ENCODE measurements around the gene GABRP.

The GABRP gene, protein sequence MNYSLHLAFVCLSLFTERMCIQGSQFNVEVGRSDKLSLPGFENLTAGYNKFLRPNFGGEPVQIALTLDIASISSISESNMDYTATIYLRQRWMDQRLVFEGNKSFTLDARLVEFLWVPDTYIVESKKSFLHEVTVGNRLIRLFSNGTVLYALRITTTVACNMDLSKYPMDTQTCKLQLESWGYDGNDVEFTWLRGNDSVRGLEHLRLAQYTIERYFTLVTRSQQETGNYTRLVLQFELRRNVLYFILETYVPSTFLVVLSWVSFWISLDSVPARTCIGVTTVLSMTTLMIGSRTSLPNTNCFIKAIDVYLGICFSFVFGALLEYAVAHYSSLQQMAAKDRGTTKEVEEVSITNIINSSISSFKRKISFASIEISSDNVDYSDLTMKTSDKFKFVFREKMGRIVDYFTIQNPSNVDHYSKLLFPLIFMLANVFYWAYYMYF

DNA sequence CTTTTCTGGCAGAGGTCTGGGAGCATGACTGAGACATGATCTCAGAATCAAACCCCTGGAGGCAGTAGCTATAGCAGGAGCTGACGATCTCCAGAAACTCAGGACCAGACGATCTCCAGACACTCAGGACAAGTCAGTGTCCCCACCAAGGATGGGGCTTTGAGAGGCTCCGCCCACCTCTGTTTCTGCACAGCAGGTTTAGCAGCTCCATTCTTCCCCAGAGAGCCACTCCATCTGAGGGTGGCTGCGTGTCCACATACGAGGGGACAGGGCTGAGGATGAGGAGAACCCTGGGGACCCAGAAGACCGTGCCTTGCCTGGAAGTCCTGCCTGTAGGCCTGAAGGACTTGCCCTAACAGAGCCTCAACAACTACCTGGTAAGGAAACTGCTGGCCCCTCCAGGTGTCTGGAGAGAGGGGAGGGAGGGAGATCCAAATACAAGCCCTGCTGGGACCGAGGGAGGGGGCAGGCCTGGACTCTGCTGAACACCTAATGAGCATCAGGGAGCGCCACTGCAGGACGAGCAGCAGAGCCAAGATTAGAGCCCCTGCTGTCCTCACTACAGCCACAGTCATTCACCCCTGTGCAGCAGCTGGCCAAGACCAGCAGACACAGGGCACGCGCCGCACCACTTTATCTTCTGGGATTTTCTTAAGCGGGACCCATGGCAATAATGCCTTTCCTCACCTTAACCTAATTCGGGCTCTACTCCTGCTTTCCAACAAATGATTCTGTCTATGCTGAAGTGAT is at the start of gene GABRP:
Gene GABRP, plus strand, starts transcription at position 228 of the 750 bp plus-strand sequence. CDS start 4,891 bp downstream, outside the sequence.
- H3K4me2 ChIP-seq (ENCODE audit: low read length) = no peak within 1 kb of the TSS
- no peaks in the 10 kb centered on the region for H3K4me1 ChIP-seq (ENCODE audit: control insufficient read depth, low read length)
- no peaks in the 10 kb centered on the region for H3K79me2 ChIP-seq (ENCODE audit: control insufficient read depth, low read length)
- H3K36me3 ChIP-seq (ENCODE audit: control insufficient read depth, low read length) = no peaks in the 10 kb centered on the region
- H3K9me2 ChIP-seq (replicated peaks; ENCODE audit: control insufficient read depth, low read length) = no peaks in the 10 kb centered on the region
- no peaks in the 10 kb centered on the region for H4K20me1 ChIP-seq (ENCODE audit: control insufficient read depth, insufficient read depth, low read depth, low read length)
- TF ChIP-seq EZH2phosphoT487 (IDR thresholded peaks at IDR 0.05; ENCODE audit: borderline replicate concordance, low read length) = no peak
- TF ChIP-seq, protein P1, sequence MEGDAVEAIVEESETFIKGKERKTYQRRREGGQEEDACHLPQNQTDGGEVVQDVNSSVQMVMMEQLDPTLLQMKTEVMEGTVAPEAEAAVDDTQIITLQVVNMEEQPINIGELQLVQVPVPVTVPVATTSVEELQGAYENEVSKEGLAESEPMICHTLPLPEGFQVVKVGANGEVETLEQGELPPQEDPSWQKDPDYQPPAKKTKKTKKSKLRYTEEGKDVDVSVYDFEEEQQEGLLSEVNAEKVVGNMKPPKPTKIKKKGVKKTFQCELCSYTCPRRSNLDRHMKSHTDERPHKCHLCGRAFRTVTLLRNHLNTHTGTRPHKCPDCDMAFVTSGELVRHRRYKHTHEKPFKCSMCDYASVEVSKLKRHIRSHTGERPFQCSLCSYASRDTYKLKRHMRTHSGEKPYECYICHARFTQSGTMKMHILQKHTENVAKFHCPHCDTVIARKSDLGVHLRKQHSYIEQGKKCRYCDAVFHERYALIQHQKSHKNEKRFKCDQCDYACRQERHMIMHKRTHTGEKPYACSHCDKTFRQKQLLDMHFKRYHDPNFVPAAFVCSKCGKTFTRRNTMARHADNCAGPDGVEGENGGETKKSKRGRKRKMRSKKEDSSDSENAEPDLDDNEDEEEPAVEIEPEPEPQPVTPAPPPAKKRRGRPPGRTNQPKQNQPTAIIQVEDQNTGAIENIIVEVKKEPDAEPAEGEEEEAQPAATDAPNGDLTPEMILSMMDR (IDR thresholded peaks at IDR 0.05; ENCODE audit: low read depth, low read length, poor library complexity, severe bottlenecking) = no peak
- H3F3A ChIP-seq (ENCODE audit: control insufficient read depth, insufficient read depth) = no peaks in the 10 kb centered on the region
- H3K27ac ChIP-seq (ENCODE audit: low read depth, low read length) = no peak within 1 kb of the TSS
- no peak within 1 kb of the TSS for H3K4me3 ChIP-seq (ENCODE audit: low read length)
- no peaks in the 10 kb centered on the region for H3K9me3 ChIP-seq (ENCODE audit: control insufficient read depth, insufficient read depth, low read length)
- no peaks in the 10 kb centered on the region for H3K27me3 ChIP-seq (ENCODE audit: control insufficient read depth, low read length)

DNA sequence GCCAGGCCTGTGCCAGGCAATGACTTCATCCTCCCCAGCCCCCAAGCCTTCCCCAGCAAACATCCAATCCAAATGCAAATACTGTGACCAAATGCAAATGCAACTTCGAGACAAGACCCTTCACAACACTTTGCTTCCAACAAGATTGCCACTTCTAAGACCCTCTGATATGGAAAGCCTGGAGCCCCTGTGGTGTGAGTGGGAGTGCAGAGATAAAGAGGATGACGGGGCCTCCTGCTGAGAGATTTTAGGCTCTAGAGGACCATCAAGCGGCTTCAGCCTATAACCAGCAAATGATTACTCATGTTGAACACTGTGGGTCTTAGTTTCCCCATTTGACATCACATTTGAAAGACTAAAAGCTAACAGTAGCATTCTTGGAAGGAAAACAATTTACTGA is 46.6 kb upstream of the GABRP start:
- Histone ChIP-seq H3K9me2 (replicated peaks; ENCODE audit: control insufficient read depth, low read length) (no peaks in the 10 kb centered on the region), H3F3A (ENCODE audit: control insufficient read depth, insufficient read depth) (no peaks in the 10 kb centered on the region), H3K79me2 (ENCODE audit: control insufficient read depth, low read length) (no peaks in the 10 kb centered on the region), H4K20me1 (ENCODE audit: control insufficient read depth, insufficient read depth, low read depth, low read length) (no peaks in the 10 kb centered on the region), H3K9me3 (ENCODE audit: control insufficient read depth, insufficient read depth, low read length) (no peaks in the 10 kb centered on the region), H3K36me3 (ENCODE audit: control insufficient read depth, low read length) (no peaks in the 10 kb centered on the region), H3K4me1 (ENCODE audit: control insufficient read depth, low read length) (no peaks in the 10 kb centered on the region), H3K27ac (ENCODE audit: low read depth, low read length) (no peak overlapping the region), H3K4me2 (ENCODE audit: low read length) (no peak overlapping the region), H3K4me3 (ENCODE audit: low read length) (no peak overlapping the region), H3K27me3 (ENCODE audit: control insufficient read depth, low read length) (no peaks in the 10 kb centered on the region)
- TF ChIP-seq, protein P1 (IDR thresholded peaks at IDR 0.05; ENCODE audit: low read depth, low read length, poor library complexity, severe bottlenecking) = no peak
- TF ChIP-seq EZH2phosphoT487 (IDR thresholded peaks at IDR 0.05; ENCODE audit: borderline replicate concordance, low read length) = no peak

DNA sequence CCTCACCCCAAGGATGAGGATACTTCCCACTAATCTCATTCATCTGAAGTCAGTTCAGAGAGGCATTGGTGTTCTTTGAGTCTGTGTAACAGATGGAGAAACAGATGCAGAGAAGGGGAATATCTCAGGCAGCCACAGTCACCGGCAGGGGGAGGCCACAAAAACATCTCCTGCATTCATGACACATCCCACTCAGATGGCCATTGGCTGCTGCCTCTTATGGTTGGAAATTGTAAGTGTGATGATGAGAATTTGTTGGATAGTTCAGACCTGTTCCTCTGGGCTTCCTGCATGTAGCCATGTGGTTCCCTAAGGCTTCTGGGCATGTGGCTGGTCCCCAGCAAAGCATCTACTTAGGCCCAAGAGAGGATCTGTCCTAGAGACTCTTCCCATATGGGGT is 45.9 kb upstream of the GABRP start:
- Histone ChIP-seq H3K27me3 (ENCODE audit: control insufficient read depth, low read length) (no peaks in the 10 kb centered on the region), H3K79me2 (ENCODE audit: control insufficient read depth, low read length) (no peaks in the 10 kb centered on the region), H3K9me2 (replicated peaks; ENCODE audit: control insufficient read depth, low read length) (no peaks in the 10 kb centered on the region)

More for the DNA sequence above, 45.9 kb upstream of the GABRP start:
- no peaks in the 10 kb centered on the region for H3F3A ChIP-seq (ENCODE audit: control insufficient read depth, insufficient read depth)
- no peak overlapping the region for H3K27ac ChIP-seq (ENCODE audit: low read depth, low read length)
- TF ChIP-seq, protein P1 (IDR thresholded peaks at IDR 0.05; ENCODE audit: low read depth, low read length, poor library complexity, severe bottlenecking) = no peak
- TF ChIP-seq EZH2phosphoT487 (IDR thresholded peaks at IDR 0.05; ENCODE audit: borderline replicate concordance, low read length) = no peak
- no peak overlapping the region for H3K4me3 ChIP-seq (ENCODE audit: low read length)
- H4K20me1 ChIP-seq (ENCODE audit: control insufficient read depth, insufficient read depth, low read depth, low read length) = no peaks in the 10 kb centered on the region
- no peaks in the 10 kb centered on the region for H3K4me1 ChIP-seq (ENCODE audit: control insufficient read depth, low read length)
- no peaks in the 10 kb centered on the region for H3K36me3 ChIP-seq (ENCODE audit: control insufficient read depth, low read length)
- no peaks in the 10 kb centered on the region for H3K9me3 ChIP-seq (ENCODE audit: control insufficient read depth, insufficient read depth, low read length)
- H3K4me2 ChIP-seq (ENCODE audit: low read length) = no peak overlapping the region

Measured in DOHH2 (cell line).